ENCODE results near the gene FEZF2. TPM values are rescaled to one million over a fixed set of nuclear protein-coding genes. Genes with fewer than 3 reads are reported as not detected.

The FEZF2 gene
- total and polyA plus RNA-seq, 9 of the 15 experiments (the other 6 are each of a cell fraction or from before 2014, with no cell fraction given): not detected

DNA sequence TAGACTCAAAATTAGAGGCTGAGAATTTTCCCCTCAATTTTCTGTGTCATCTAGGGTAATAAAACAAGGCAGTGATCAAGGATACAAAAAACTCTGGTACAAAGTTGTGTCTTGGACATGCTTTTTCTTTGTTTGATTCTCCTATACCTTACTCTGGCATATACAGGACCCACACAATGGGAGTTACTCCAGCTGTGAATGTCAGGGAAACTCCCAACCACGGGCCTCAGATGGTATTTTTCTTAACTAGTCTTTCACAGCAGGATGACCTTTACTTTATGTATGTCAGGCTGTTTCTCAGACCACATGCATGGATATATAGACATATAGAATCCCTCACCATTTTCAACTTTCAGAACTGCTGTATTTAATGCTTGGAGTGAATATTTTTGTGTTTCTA, 41.3 kb downstream of the FEZF2 start (continued):
- TF ChIP-seq, protein P1, sequence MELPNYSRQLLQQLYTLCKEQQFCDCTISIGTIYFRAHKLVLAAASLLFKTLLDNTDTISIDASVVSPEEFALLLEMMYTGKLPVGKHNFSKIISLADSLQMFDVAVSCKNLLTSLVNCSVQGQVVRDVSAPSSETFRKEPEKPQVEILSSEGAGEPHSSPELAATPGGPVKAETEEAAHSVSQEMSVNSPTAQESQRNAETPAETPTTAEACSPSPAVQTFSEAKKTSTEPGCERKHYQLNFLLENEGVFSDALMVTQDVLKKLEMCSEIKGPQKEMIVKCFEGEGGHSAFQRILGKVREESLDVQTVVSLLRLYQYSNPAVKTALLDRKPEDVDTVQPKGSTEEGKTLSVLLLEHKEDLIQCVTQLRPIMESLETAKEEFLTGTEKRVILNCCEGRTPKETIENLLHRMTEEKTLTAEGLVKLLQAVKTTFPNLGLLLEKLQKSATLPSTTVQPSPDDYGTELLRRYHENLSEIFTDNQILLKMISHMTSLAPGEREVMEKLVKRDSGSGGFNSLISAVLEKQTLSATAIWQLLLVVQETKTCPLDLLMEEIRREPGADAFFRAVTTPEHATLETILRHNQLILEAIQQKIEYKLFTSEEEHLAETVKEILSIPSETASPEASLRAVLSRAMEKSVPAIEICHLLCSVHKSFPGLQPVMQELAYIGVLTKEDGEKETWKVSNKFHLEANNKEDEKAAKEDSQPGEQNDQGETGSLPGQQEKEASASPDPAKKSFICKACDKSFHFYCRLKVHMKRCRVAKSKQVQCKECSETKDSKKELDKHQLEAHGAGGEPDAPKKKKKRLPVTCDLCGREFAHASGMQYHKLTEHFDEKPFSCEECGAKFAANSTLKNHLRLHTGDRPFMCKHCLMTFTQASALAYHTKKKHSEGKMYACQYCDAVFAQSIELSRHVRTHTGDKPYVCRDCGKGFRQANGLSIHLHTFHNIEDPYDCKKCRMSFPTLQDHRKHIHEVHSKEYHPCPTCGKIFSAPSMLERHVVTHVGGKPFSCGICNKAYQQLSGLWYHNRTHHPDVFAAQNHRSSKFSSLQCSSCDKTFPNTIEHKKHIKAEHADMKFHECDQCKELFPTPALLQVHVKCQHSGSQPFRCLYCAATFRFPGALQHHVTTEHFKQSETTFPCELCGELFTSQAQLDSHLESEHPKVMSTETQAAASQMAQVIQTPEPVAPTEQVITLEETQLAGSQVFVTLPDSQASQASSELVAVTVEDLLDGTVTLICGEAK (IDR thresholded peaks at IDR 0.05): no peak
- TF ChIP-seq, protein P1 (CRISPR knock-in tag; IDR thresholded peaks at IDR 0.05): no peak
- no peak for TF ChIP-seq RFX5 (IDR thresholded peaks at IDR 0.05; ENCODE audit: low read depth, low read length)
